HEK293T (cell line): ENCODE measurements around the gene PMM1.
"Not testable (repeated sequence)": the region's sequence is repeated elsewhere in the genome, so short reads cannot be mapped to it uniquely, and the experiment has no call there.

ENCODE experiments used
- CTCF ChIA-PET: fragments of 350-600 bp; formaldehyde crosslinking; extraction: SDS; loops from one replicate; lab custom pipeline; 2021; ENCODE audit warnings: antibody characterized with exemption, inconsistent platforms; lab: Yijun Ruan, JAX
- POLR2A ChIA-PET: fragments of 350-600 bp; formaldehyde crosslinking; extraction: SDS; loops from one replicate; lab custom pipeline; 2020; ENCODE audit warnings: antibody characterized with exemption, inconsistent platforms; lab: Yijun Ruan, JAX
- DNase-seq: peaks from one replicate; pipeline ENCODE4 v3.0.0; 2012; ENCODE audit warnings: mixed read lengths; ENCODE audit errors: extremely low spot score
- ARNT ChIP-seq: fragments of 450-650 bp; IDR thresholded peaks from 2 replicates; pipeline ENCODE4 v1.6.1; 2017; ENCODE audit warnings: mild to moderate bottlenecking
- BHLHE40 ChIP-seq: fragments of 450-650 bp; IDR thresholded peaks from 2 replicates; pipeline ENCODE4 v1.6.1; 2016; ENCODE audit warnings: mild to moderate bottlenecking, moderate library complexity, borderline replicate concordance
- CTBP1 ChIP-seq: fragments of 450-650 bp; IDR thresholded peaks from 2 replicates; pipeline ENCODE4 v1.6.1; 2016; ENCODE audit warnings: borderline replicate concordance
- ELF4 ChIP-seq: fragments of 450-650 bp; IDR thresholded peaks from 2 replicates; pipeline ENCODE4 v1.6.1; 2017; ENCODE audit warnings: antibody characterized with exemption
- FOXA1 ChIP-seq: fragments of 450-650 bp; IDR thresholded peaks from 2 replicates; pipeline ENCODE4 v1.6.1; 2016; ENCODE audit warnings: mild to moderate bottlenecking
- FOXK2 ChIP-seq: fragments of 450-650 bp; IDR thresholded peaks from 2 replicates; pipeline ENCODE4 v1.6.1; 2016; ENCODE audit warnings: mild to moderate bottlenecking
- FOXM1 ChIP-seq: fragments of 450-650 bp; IDR thresholded peaks from 2 replicates; pipeline ENCODE4 v1.6.1; 2017; ENCODE audit warnings: mild to moderate bottlenecking, borderline replicate concordance
- HDGF ChIP-seq: fragments of 450-650 bp; IDR thresholded peaks from 2 replicates; pipeline ENCODE4 v1.6.1; 2017; ENCODE audit warnings: antibody characterized with exemption, borderline replicate concordance
- L3MBTL2 ChIP-seq: fragments of 450-650 bp; conservative IDR thresholded peaks from 2 replicates; pipeline ENCODE4 v1.6.1; 2016; ENCODE audit warnings: mild to moderate bottlenecking
- LEF1 ChIP-seq: fragments of 450-650 bp; IDR thresholded peaks from 2 replicates; pipeline ENCODE4 v1.6.1; 2017; ENCODE audit warnings: mild to moderate bottlenecking, borderline replicate concordance
- NFRKB ChIP-seq: fragments of 450-650 bp; IDR thresholded peaks from 2 replicates; pipeline ENCODE4 v1.6.1; 2016; ENCODE audit warnings: mild to moderate bottlenecking, moderate library complexity
- PKNOX1 ChIP-seq: fragments of 450-650 bp; IDR thresholded peaks from 2 replicates; pipeline ENCODE4 v1.6.1; 2016
- SP1 ChIP-seq: fragments of 450-650 bp; IDR thresholded peaks from 2 replicates; pipeline ENCODE4 v1.6.1; 2017
- SUZ12 ChIP-seq: fragments of 450-650 bp; IDR thresholded peaks from 2 replicates; pipeline ENCODE4 v1.6.1; 2016; ENCODE audit warnings: mild to moderate bottlenecking
- TARDBP ChIP-seq: fragments of 450-650 bp; IDR thresholded peaks from 2 replicates; pipeline ENCODE4 v1.6.1; 2016
- ZNF384 ChIP-seq: fragments of 450-650 bp; IDR thresholded peaks from 2 replicates; pipeline ENCODE4 v1.6.1; 2016

PMM1 gene

DNA sequence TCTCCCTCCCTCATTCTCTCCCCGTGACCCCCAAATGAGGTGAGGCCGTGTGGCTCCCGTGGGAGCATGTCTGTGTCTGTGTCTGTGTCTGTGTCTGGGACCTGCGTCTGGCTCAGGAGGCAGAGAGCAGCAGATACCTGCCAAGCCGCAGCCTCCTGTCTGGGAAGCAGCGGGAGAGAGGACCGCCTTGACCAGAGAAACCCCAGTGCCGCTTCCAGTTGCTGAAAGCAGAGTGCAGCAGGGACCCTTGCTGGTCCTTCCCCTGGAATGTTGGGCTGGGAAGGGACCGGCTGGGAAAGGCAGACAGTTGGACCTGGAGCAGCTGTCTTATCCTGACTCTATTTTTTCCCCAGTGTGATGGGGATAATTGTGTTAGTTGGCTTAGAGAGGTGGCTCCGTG lies 28.3 kb downstream of the PMM1 start:
- POLR2A ChIA-PET: interaction anchor here (0.8 to 1.6 kb wide), 9 partner anchors 9 to 106 kb away, joined by 3 to 8 read pairs (median 5); partner anchors contain the start of genes ACO2, PHF5A, PMM1 and XRCC6
- CTCF ChIA-PET: no interaction called here
- TF ChIP-seq BHLHE40 (no peak), PKNOX1 (no peak), NFRKB (no peak), TARDBP (no peak), FOXK2 (no peak), ARNT (no peak), LEF1 (no peak), L3MBTL2 (no peak), ZNF384 (no peak), CTBP1 (no peak), ELF4 (no peak), SUZ12 (no peak), HDGF (no peak), FOXM1 (no peak)
- DNase-seq: no peak

DNA sequence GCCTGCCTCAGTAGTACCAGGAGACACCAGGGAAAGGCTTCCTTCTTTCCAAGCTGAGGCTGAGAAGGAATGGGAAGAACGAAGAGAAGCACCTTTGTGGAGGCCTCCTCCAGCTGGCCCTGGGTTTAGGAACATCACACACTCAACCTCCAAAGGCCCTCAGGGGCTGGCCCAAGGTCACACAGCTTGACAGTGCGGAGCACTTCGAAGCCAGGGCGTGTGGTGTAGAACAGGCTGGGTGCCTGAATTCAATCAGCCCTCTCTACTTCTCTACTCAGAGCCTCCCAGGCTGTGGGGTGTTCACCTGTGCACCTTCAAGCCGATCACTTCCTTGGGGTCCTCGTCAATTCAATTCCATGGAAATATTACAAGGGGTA lies 29.6 kb downstream of the PMM1 start:
- no peak for DNase-seq
- ChIA-PET POLR2A (interaction anchor here (1.1 to 1.6 kb wide), 5 partner anchors 12 to 107 kb away, joined by 3 to 5 read pairs (median 4); no protein-coding TSS in a partner anchor), CTCF (interaction anchor here (0.7 to 1.2 kb wide), 2 partner anchors 38 to 1261 kb away, joined by 3 to 4 read pairs; no protein-coding TSS in a partner anchor)
- no peak for TF ChIP-seq FOXK2
- TF ChIP-seq TARDBP: no peak

GRCh38 chr22:41558241-41558630 lies 31.4 kb downstream of the PMM1 start:
- POLR2A ChIA-PET: interaction anchor here (1.1 to 2.2 kb wide), 3 partner anchors 32 to 178 kb away, joined by 3 to 14 read pairs (median 6); partner anchors contain the start of genes DESI1, PMM1 and XRCC6
- CTCF ChIA-PET: interaction anchor here (1.3 kb wide), 1 partner anchor 14 kb away, joined by 4 read pairs; the partner anchor contains the start of gene POLR3H
- not testable (repeated sequence) for DNase-seq

- no peak for TF ChIP-seq SUZ12
- TF ChIP-seq FOXA1: no peak
- no peak for TF ChIP-seq FOXK2
- no peak for TF ChIP-seq ZNF384
- no peak for TF ChIP-seq CTBP1
- TF ChIP-seq LEF1: no peak
- no peak for TF ChIP-seq ELF4
- TF ChIP-seq ARNT: no peak
- DNase-seq: no peak
- ChIA-PET POLR2A (interaction anchor here (1.5 to 2.2 kb wide), 3 partner anchors 17 to 63 kb away, joined by 3 to 14 read pairs (median 6); partner anchors contain the start of genes DESI1, PMM1 and XRCC6), CTCF (interaction anchor here (0.7 to 1.3 kb wide), 2 partner anchors 12 to 14 kb away, joined by 4 read pairs; partner anchors contain the start of gene POLR3H)
Measured at GRCh38 chr22:41557401-41558240, 32.0 kb downstream of the PMM1 start.

DNA sequence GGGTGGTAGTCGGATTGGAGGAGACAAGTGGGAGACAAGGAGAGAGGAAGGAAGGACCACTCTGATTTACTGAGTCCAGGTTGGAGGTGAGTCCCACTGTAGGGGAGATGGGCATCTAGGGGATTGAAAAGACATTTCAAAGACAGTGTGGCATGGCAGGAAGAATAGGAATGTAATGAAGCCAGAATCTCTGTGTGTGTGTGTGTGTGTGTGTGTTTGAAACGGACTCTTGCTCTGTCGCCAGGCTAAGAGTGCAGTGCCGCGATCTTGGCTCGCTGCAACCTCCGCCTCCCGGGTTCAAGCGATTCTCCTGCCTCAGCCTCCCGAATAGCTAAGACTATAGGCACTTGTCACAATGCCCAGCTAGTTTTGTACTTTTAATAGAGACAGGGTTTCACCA lies 33.1 kb downstream of the PMM1 start:
- TF ChIP-seq L3MBTL2 (no peak), HDGF (no peak), LEF1 (no peak), NFRKB (no peak), FOXA1 (no peak), BHLHE40 (no peak), FOXM1 (no peak), PKNOX1 (no peak), SUZ12 (no peak), SP1 (no peak), FOXK2 (no peak), ELF4 (no peak), TARDBP (no peak), ZNF384 (no peak), CTBP1 (no peak), ARNT (no peak)
- ChIA-PET POLR2A (interaction anchor here (1.5 to 2.2 kb wide), 2 partner anchors 16 to 33 kb away, joined by 3 to 14 read pairs; partner anchors contain the start of gene PMM1), CTCF (interaction anchor here (0.7 kb wide), 1 partner anchor 604 kb away, joined by 3 read pairs; no protein-coding TSS in a partner anchor)
- no peak for DNase-seq

GRCh38 chr22:41555325-41555982 lies 34.2 kb downstream of the PMM1 start:
- POLR2A ChIA-PET: interaction anchor here (2.4 kb wide), 1 partner anchor 65 kb away, joined by 10 read pairs; the partner anchor contains the start of genes DESI1 and XRCC6
- TF ChIP-seq L3MBTL2 (no peak), CTBP1 (no peak), ZNF384 (no peak), SUZ12 (no peak), BHLHE40 (no peak)
- CTCF ChIA-PET: interaction anchor here (0.6 to 0.8 kb wide), 3 partner anchors 15 to 603 kb away, joined by 3 read pairs; partner anchors contain the start of gene PMM1
- no peak for DNase-seq
